ENCODE results near the gene KIFAP3.

The KIFAP3 gene

DNA sequence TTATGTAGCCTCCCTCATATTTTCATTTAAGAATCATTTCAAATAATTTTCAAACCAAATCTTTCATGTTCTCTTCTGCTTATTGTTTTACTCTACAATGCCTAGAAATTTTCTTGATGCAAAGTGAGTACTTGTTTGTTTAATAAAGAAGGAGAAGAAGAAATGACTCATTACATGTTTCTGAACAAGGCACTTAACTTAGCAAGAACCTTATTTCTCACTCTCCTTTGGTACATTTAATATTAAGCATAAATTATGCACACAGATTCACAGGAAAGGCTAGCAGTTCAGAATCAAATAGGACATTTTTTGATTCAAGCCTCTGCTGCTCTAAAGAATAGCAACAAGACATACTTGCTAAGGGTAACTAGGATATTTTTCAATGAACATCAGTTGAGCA, 189.9 kb downstream of the KIFAP3 start:
- no peak for TF ChIP-seq EGR1 (IDR thresholded peaks at IDR 0.05)
- no peak for TF ChIP-seq TEAD4 (IDR thresholded peaks at IDR 0.05)
- no peak for TF ChIP-seq ZBTB7A (IDR thresholded peaks at IDR 0.05; ENCODE audit: low read depth)
- TF ChIP-seq, protein P1, sequence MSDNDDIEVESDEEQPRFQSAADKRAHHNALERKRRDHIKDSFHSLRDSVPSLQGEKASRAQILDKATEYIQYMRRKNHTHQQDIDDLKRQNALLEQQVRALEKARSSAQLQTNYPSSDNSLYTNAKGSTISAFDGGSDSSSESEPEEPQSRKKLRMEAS (IDR thresholded peaks at IDR 0.05), result no peak
- TF ChIP-seq EP300 (IDR thresholded peaks at IDR 0.05; ENCODE audit: borderline replicate concordance), result no peak
- TF ChIP-seq TAF1 (IDR thresholded peaks at IDR 0.05; ENCODE audit: low read depth), result no peak
- no peak for TF ChIP-seq YY1 (IDR thresholded peaks at IDR 0.05; ENCODE audit: low read depth)
- TF ChIP-seq FOXM1 (IDR thresholded peaks at IDR 0.05; ENCODE audit: borderline replicate concordance, low read depth), result no peak
- TF ChIP-seq RAD21 (IDR thresholded peaks at IDR 0.05; ENCODE audit: low read depth), result no peak
- TF ChIP-seq CREB1 (IDR thresholded peaks at IDR 0.05; ENCODE audit: low read depth), result no peak
- TF ChIP-seq, protein P2, sequence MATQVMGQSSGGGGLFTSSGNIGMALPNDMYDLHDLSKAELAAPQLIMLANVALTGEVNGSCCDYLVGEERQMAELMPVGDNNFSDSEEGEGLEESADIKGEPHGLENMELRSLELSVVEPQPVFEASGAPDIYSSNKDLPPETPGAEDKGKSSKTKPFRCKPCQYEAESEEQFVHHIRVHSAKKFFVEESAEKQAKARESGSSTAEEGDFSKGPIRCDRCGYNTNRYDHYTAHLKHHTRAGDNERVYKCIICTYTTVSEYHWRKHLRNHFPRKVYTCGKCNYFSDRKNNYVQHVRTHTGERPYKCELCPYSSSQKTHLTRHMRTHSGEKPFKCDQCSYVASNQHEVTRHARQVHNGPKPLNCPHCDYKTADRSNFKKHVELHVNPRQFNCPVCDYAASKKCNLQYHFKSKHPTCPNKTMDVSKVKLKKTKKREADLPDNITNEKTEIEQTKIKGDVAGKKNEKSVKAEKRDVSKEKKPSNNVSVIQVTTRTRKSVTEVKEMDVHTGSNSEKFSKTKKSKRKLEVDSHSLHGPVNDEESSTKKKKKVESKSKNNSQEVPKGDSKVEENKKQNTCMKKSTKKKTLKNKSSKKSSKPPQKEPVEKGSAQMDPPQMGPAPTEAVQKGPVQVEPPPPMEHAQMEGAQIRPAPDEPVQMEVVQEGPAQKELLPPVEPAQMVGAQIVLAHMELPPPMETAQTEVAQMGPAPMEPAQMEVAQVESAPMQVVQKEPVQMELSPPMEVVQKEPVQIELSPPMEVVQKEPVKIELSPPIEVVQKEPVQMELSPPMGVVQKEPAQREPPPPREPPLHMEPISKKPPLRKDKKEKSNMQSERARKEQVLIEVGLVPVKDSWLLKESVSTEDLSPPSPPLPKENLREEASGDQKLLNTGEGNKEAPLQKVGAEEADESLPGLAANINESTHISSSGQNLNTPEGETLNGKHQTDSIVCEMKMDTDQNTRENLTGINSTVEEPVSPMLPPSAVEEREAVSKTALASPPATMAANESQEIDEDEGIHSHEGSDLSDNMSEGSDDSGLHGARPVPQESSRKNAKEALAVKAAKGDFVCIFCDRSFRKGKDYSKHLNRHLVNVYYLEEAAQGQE (IDR thresholded peaks at IDR 0.05; ENCODE audit: low read depth), result no peak

DNA sequence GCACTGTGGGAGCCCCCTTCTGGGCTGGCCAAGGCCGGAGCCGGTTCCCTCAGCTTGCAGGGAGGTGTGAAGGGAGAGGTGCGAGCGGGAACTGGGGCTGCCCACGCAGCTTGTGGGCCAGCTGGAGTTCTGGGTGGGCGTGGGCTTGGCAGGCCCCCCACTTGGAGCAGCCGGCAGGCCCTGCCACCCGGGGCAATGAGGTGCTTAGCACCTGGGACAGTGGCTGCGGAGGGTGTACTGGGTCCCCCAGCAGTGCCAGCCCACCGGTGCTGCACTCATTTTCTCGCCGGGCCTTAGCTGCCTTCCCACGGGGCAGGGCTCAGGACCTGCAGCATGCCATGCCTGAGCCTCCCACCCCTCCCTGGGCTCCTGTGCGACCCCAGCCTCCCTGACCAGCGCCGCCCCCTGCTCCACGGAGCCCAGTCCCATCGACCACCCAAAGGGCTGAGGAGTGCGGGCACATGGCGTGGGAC, 192.4 kb downstream of the KIFAP3 start:
- TF ChIP-seq TEAD4 (IDR thresholded peaks at IDR 0.05), result no peak
- no peak for TF ChIP-seq TCF12 (IDR thresholded peaks at IDR 0.05; ENCODE audit: low read depth)
- no peak for TF ChIP-seq NFIC (IDR thresholded peaks at IDR 0.05)
- TF ChIP-seq, protein P3, sequence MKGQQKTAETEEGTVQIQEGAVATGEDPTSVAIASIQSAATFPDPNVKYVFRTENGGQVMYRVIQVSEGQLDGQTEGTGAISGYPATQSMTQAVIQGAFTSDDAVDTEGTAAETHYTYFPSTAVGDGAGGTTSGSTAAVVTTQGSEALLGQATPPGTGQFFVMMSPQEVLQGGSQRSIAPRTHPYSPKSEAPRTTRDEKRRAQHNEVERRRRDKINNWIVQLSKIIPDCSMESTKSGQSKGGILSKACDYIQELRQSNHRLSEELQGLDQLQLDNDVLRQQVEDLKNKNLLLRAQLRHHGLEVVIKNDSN (IDR thresholded peaks at IDR 0.05), result no peak

DNA sequence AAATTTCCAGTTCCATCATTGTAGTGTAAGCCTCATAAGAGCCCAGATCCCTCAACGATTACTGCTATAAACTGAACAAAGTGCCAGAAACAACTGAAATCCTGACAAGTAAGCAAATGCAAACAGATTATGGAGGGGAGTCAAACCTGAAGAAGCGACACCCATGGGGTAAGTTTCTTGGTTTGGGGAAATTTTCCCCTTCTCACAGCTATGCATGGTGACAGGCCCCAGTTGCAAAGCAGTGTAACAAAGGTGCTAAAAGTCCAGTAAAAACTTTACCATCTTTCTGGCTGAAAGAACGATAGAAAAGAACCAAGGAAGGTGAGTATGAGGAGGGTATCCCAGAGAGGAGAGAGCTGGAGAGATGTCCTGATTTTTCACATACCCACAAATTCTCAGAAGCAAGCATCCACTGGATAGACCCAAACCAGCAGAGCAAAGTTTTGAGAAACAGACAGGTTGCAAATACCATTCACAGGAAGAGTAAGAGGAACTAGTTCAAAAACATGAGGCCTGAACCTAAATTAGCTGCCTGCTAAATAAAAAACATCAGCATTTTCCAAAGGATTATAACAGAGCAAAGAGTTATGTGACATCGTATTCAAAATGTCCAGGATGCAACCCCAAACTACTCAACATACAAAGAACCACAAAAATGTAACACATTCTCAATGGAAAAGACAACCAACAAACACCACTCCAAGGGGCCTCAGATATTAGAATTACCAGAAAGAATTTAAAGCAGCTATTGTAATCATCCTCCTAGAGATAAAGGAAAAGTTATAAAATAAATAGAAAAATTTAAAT, 195.3 kb downstream of the KIFAP3 start:
- no peak for TF ChIP-seq CEBPB (IDR thresholded peaks at IDR 0.05)
- no peak for TF ChIP-seq FOXM1 (IDR thresholded peaks at IDR 0.05; ENCODE audit: borderline replicate concordance, low read depth)
- TF ChIP-seq CREB1 (IDR thresholded peaks at IDR 0.05; ENCODE audit: low read depth), result no peak
- TF ChIP-seq, protein P2 (IDR thresholded peaks at IDR 0.05; ENCODE audit: low read depth), result no peak
- TF ChIP-seq TEAD4 (IDR thresholded peaks at IDR 0.05), result no peak
- no peak for TF ChIP-seq NFIC (IDR thresholded peaks at IDR 0.05)
- no peak for TF ChIP-seq TAF1 (IDR thresholded peaks at IDR 0.05; ENCODE audit: low read depth)
- no peak for TF ChIP-seq RAD21 (IDR thresholded peaks at IDR 0.05; ENCODE audit: low read depth)
- TF ChIP-seq, protein P3 (IDR thresholded peaks at IDR 0.05), result no peak
- no peak for TF ChIP-seq YY1 (IDR thresholded peaks at IDR 0.05; ENCODE audit: low read depth)
- TF ChIP-seq ZBTB7A (IDR thresholded peaks at IDR 0.05; ENCODE audit: low read depth), result no peak

DNA sequence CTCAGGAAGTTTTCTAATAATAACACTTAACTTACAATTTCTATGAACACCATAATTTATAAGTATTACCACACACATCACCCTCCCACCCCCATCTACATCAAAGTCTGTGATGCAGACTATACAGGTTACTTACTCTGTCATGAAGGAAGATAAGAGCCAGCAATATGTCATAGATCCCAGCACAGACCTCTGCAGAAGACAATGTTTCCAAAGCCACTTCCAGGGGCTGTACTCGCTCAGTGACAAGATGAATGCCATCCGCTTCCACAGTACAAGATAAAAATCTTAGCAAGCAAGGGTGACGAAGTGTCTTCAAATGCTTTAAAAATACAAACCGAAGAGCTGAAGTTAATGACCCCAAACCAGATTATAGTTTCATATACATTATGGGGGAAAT, 196.0 kb downstream of the KIFAP3 start:
- no peak for TF ChIP-seq EGR1 (IDR thresholded peaks at IDR 0.05)
- TF ChIP-seq NFIC (IDR thresholded peaks at IDR 0.05), result no peak
- TF ChIP-seq TAF1 (IDR thresholded peaks at IDR 0.05; ENCODE audit: low read depth), result no peak
- no peak for TF ChIP-seq ZBTB7A (IDR thresholded peaks at IDR 0.05; ENCODE audit: low read depth)
- no peak for TF ChIP-seq TEAD4 (IDR thresholded peaks at IDR 0.05)
- TF ChIP-seq TCF12 (IDR thresholded peaks at IDR 0.05; ENCODE audit: low read depth), result no peak
- TF ChIP-seq YY1 (IDR thresholded peaks at IDR 0.05; ENCODE audit: low read depth), result no peak
- TF ChIP-seq CEBPB (IDR thresholded peaks at IDR 0.05), result no peak
- no peak for TF ChIP-seq RAD21 (IDR thresholded peaks at IDR 0.05; ENCODE audit: low read depth)
- TF ChIP-seq, protein P1 (IDR thresholded peaks at IDR 0.05), result no peak
- TF ChIP-seq CREB1 (IDR thresholded peaks at IDR 0.05; ENCODE audit: low read depth), result no peak
- TF ChIP-seq FOXM1 (IDR thresholded peaks at IDR 0.05; ENCODE audit: borderline replicate concordance, low read depth), result no peak
- TF ChIP-seq, protein P2 (IDR thresholded peaks at IDR 0.05; ENCODE audit: low read depth), result no peak
- TF ChIP-seq, protein P3 (IDR thresholded peaks at IDR 0.05), result no peak
- TF ChIP-seq EP300 (IDR thresholded peaks at IDR 0.05; ENCODE audit: borderline replicate concordance), result no peak

Measured in Ishikawa (cell line).